GM12891 (cell line): Measurements from ENCODE around the gene ELMOD2.

ENCODE experiments used
- PAX5 ChIP-seq: IDR thresholded peaks from 2 replicates; pipeline ENCODE4 v1.6.1; 2011; ENCODE audit warnings: low read length, moderate library complexity, mild to moderate bottlenecking; ENCODE audit not compliant: insufficient read depth, severe bottlenecking
- POLR2A ChIP-seq: IDR thresholded peaks from 2 replicates; pipeline ENCODE4 v1.6.1; 2011; ENCODE audit warnings: low read depth, low read length, control low read depth
- POLR2AphosphoS5 ChIP-seq: IDR thresholded peaks from 2 replicates; pipeline ENCODE4 v1.6.1; 2011; ENCODE audit warnings: low read depth, low read length, control low read depth
- SPI1 ChIP-seq: IDR thresholded peaks from 2 replicates; pipeline ENCODE4 v1.6.1; 2011; ENCODE audit warnings: low read depth, low read length, control low read depth

- TF ChIP-seq SPI1: no peak
- no peak for TF ChIP-seq POLR2A
- TF ChIP-seq POLR2AphosphoS5: no peak
- TF ChIP-seq PAX5: no peak
Measured at GRCh38 chr4:140568507-140569306, 44.7 kb downstream of the ELMOD2 start, which contains the start of gene UCP1.
